Activated CD4-positive, CD25-positive, alpha-beta regulatory T cell treated with anti-CD3 and anti-CD28 coated beads, Interleukin-2, amount 50 U/mL, for 16 hours (primary cell): ENCODE results near the gene ZNF277.

Experiments
- DNase-seq: peaks from one replicate; pipeline ENCODE4 v3.0.0-alpha.2; 2020; ENCODE audit warnings: low read depth, low spot score

ZNF277 gene

GRCh38 chr7:112185005-112185834 is 21.3 kb upstream of the ZNF277 start:
- DNase-seq: no peak

DNA sequence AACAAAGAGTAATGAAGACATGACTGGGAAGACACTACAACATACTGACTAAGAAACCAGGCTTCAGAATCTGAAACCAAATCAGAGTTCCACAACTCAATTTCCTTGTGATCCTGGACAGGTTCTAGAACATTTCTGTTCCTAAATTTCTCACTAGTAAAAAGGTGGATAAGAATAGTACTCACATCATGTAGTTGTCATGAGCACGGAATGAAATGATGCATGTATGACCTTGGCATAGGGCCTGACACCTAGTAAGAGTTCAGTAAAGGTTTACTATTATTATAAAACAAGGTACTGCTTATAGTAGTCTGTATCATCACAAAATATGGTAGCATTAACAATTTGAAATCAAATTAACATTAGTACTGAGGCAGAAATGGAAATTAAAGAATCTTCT is 20.2 kb upstream of the ZNF277 start:
- DNase-seq: no peak

GRCh38 chr7:112188257-112188656 is 18.2 kb upstream of the ZNF277 start:
- no peak for DNase-seq

- DNase-seq: no peak
Measured at GRCh38 chr7:112189691-112190090, 16.8 kb upstream of the ZNF277 start.

- DNase-seq: no peak
Measured at GRCh38 chr7:112190120-112190519, 16.4 kb upstream of the ZNF277 start.

- DNase-seq: no peak
Measured at GRCh38 chr7:112192236-112193154, 14.0 kb upstream of the ZNF277 start.

GRCh38 chr7:112193915-112194502 is 12.5 kb upstream of the ZNF277 start:
- DNase-seq: no peak

GRCh38 chr7:112195717-112196116 is 10.8 kb upstream of the ZNF277 start:
- no peak for DNase-seq

- no peak for DNase-seq
Measured at GRCh38 chr7:112197322-112197721, 9.2 kb upstream of the ZNF277 start.

DNA sequence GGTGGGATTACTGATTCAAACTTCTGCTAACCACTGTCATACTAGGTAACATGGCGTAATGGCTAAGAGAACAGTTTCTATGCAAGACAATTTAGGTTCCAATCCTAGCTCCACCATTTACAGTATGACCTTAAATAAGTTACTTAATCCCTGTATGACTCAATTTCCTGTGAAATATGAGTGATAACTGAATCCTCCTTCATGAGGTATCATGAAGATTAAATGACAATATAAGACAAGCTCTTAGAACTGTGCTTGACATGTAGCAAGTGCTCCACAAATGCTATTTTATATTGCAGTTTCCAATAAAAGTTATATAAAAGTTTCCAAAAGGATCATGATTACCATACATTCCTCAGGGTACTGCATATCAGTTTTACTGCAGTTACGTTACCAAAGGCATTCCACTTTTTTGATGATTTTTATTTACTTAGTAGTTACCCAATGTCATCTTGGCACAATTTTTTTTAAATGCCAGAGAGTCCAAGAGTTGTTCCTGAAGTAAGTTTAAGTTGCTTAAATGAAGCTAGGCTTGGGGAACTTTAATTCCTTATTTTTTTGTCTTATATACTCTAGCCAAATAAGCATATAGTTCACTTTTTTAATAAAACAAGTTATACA is 7.3 kb upstream of the ZNF277 start:
- no peak for DNase-seq

- DNase-seq: no peak
Measured at GRCh38 chr7:112199672-112200071, 6.8 kb upstream of the ZNF277 start.

DNA sequence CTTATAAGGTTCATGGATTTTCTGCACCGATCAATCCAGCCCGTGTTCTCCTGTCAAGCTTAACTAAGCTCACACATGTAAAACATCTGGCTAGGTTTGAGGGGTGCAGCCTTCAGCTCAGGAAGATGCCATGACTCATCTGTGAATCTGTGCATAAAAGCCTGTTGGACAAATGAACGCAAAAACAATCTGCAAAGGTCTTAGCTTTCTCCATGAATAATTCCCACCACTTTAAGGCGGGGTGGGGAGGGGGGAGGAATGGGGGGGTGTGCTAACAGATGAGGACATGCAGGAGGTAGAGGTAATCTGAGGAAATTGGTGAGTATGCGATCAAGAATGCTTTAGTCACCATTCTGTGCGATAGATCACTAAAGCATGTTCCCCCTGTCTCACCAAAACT is 5.1 kb upstream of the ZNF277 start:
- DNase-seq: no peak

GRCh38 chr7:112201839-112202238 is 4.7 kb upstream of the ZNF277 start:
- DNase-seq: no peak

- DNase-seq: no peak
Measured at GRCh38 chr7:112202816-112203215, 3.7 kb upstream of the ZNF277 start.

DNA sequence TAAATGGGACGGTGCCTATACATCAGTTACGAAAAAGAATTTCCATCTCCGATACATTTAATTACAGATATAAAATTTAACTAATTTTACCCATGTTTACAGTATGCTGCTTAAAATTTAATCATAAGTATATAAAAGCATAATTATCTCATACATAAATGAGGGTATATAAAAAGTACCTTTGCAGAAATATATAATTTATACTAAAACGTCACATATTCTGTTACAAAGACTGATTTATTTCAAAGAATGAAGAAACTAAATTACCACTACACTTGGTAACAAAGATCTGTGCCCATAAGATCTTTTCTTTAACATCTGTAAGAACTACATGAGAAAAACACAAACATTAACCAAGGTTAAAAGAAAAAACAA is 3.1 kb upstream of the ZNF277 start:
- no peak for DNase-seq

DNA sequence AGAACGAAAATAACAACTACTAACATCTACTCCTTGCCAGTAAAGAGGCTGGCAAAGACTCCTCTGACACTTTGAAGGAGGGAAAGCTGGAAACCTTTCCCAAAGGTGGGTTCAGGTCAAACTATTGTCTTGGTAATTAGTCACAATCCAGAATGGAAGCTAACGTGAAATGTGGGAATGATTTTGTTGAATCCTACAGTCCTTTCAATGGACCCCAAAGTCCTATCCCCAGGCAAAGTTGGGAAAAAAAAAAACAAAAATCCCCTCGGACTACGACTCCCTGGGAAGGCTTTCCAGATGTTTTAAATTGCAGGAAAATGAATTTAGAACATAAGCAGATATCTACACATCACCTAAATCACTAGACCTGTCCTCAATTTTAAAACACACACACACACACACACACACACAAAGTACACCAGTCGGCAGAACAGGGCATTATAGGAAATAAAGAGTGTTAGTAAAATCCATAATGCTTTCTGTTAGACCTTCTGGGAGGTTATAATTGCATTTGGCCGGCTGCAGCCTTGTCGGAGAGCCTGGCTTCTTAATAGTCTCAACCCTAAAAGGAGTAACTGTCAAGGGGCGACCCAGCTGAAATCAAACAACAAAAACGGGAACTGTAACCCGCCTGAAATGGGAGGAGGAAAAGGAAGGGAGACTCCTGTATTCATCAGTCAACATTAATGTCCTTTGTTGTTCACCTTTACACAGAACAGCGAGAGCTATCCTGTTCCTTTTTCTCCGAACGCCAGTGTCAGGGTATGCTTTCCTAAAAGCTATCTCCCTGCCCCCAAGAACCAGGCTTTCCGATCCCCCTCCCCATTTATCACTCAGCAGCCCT is 1.8 kb upstream of the ZNF277 start:
- DNase-seq: no peak

- peak; percentile 2 for DNase-seq
Measured at GRCh38 chr7:112205343-112206237, 905 bp upstream of the ZNF277 start.

- DNase-seq: no peak
Measured at GRCh38 chr7:112206991-112207592, 597 bp downstream of the ZNF277 start.

- DNase-seq: no peak
Measured at GRCh38 chr7:112207765-112208164, 1.3 kb downstream of the ZNF277 start.
